ENCODE measurements around the gene PLP1. TPM values are rescaled to one million over a fixed set of nuclear protein-coding genes. Genes with fewer than 3 reads are reported as not detected.

PLP1 gene
- total RNA-seq, 4 donors from 2014 or later = 0.38 to 18.8 (median 1.4) TPM

DNA sequence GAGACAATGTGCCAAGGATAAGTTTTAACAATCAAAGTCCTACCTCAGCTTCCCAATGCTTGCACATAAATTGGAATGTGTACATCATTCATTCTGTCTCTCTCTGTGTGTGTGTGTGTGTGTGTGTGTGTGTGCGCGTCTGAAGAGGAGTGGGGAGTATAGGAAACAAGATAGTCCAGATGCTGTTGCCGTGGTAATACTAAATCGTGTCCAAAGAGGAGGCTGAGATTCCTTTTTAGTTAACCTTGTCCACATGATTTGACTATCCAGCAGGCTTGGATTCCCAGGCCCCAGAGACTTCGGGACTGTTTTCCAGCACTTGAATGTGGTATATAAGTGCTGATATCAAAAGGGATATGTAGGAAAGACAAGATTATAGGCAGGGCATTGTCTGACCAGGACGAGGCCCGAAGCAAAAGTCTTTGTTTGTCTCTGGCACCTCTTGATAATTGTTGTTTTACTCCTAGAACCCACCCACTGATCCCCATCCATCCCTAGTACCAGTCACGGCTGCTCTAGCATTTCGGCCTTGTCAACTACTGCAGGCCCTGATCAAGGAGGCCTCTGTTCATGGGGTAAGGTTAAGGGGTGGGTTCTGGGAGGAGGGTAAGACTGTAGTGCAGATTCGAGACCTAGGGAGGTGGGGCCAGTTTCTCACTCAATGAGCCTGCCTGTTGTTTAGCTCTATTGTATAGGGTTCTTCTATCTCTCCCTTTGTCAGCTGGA, 3.9 kb downstream of the PLP1 start:
- ATAC-seq (ENCODE audit: low FRiP score) = no peak

DNA sequence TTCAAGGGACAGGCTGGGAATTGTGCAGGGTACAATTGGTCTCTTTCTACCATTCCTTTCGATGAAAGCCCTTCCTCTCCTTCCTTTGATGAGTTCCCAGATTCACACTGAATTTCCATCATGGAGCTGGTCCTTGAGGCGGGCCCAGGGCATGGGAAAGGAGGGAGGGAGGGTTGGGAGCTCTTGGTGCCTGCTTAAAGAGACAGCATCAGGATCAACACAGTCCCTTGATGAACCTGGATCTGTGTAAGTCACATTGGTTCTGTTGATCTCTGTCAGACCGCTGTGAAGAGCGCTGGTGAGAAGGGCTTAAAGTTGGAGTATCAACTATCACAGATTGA, 4.4 kb downstream of the PLP1 start:
- TF ChIP-seq, protein P1, sequence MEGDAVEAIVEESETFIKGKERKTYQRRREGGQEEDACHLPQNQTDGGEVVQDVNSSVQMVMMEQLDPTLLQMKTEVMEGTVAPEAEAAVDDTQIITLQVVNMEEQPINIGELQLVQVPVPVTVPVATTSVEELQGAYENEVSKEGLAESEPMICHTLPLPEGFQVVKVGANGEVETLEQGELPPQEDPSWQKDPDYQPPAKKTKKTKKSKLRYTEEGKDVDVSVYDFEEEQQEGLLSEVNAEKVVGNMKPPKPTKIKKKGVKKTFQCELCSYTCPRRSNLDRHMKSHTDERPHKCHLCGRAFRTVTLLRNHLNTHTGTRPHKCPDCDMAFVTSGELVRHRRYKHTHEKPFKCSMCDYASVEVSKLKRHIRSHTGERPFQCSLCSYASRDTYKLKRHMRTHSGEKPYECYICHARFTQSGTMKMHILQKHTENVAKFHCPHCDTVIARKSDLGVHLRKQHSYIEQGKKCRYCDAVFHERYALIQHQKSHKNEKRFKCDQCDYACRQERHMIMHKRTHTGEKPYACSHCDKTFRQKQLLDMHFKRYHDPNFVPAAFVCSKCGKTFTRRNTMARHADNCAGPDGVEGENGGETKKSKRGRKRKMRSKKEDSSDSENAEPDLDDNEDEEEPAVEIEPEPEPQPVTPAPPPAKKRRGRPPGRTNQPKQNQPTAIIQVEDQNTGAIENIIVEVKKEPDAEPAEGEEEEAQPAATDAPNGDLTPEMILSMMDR (IDR thresholded peaks at IDR 0.05) = no peak
- ATAC-seq (ENCODE audit: low FRiP score) = no peak
- no peak for DNase-seq (ENCODE audit: low spot score)

More for the DNA sequence above, 3.9 kb downstream of the PLP1 start:
- DNase-seq (ENCODE audit: low spot score) = no peak
- TF ChIP-seq, protein P1 (IDR thresholded peaks at IDR 0.05) = no peak

DNA sequence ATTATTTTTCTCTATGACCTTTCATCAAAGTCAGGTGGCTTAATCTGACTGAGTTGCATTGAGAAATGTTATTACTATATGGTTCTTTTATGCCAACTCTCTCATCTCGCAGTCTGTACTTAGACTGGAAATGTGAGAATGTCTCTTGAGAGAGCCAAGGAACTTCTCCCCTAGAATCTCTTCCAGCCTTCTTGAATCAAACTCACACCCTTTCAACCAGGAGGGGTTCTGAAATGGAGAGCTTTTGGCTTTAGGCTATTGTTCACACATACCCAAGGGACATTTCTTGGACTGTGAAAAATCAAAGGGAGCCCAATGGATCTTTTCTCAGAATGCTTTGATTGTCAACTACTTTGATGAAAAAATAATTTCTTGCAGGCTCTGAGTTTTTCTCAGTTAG, 5.1 kb downstream of the PLP1 start:
- no peak for DNase-seq (ENCODE audit: low spot score)

DNA sequence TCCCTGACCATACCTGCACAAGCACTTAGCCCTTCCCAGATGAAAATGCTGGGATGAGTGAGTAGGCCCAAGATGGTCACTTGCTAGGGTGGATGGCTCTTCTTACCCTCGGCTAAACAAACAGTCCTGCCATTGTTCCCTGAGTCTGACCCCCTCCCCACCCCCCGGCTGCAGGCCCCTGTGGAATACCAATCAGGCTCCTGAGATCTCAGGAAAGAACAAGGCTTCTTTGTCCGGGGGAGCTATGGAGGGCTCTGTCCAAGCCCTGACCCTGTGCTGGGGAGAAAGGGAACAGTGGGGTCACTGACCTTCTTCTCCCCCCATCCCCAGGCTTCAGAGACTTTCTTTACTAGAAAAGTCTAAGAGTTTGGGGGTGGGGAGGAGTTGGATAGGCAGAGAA, 6.0 kb downstream of the PLP1 start:
- DNase-seq (ENCODE audit: low spot score) (no peak), ATAC-seq (ENCODE audit: low FRiP score) (no peak)
- TF ChIP-seq, protein P1 (IDR thresholded peaks at IDR 0.05) = no peak

More for the DNA sequence above, 5.1 kb downstream of the PLP1 start:
- TF ChIP-seq, protein P1 (IDR thresholded peaks at IDR 0.05) = no peak
- no peak for ATAC-seq (ENCODE audit: low FRiP score)

DNA sequence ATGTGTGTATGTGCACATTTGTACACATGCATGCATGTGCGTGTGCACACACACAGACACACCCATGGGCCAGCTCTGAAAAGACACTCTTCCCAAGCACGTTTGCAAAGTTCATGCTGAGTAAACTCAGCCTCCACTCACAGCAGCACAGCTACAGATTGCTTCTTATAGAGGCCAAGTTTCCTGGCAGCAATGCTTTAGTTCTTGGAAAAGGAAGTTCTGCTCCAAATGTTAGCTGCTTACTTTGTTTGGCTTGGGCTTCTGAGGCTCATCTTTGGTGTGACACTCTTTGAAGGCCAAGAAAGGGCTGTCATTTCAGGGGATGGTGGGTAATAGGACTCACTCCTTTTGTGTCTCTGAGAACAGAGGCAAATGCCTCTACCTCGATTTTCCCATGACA, 6.6 kb downstream of the PLP1 start:
- TF ChIP-seq, protein P1 (IDR thresholded peaks at IDR 0.05) = no peak
- ATAC-seq (ENCODE audit: low FRiP score) = no peak

DNA sequence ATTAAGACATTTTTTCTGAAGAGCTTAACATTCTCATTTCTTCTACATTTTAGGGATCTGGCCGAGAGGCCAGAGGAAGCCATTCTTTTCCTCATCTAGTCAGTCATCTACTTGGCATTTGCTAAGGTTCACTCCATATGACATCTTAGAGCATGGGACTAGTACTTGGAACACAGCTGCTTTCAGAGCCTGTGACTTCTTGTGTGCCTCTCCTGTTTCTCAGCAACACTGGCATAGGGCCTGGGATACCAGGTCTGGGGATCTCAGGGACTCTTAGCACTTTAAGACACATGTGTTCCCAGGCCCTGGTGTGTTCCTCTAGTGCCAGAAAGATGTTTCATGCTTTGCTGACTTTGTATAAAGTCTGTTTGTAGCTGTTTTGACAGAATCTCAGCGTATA, 7.3 kb downstream of the PLP1 start:
- TF ChIP-seq, protein P1 (IDR thresholded peaks at IDR 0.05) = no peak
- no peak for DNase-seq (ENCODE audit: low spot score)
- no peak for ATAC-seq (ENCODE audit: low FRiP score)

More for the DNA sequence above, 6.6 kb downstream of the PLP1 start:
- no peak for DNase-seq (ENCODE audit: low spot score)

DNA sequence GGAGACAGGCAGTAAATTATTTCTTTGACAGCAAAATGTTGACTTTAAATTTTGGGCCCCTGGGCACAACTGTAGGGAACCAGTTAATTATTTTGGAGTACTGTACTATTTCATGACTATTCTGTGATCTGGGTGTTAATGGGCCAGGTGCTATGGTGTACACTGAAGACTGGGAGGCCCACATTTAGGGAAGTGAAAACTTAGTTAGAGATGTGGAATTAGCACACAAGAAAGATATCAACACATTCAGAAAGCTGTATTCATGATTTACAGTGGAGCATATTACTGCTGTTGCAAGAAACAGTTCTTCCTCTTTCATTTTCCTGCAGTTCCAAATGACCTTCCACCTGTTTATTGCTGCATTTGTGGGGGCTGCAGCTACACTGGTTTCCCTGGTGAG, 12.4 kb downstream of the PLP1 start:
- TF ChIP-seq, protein P1 (IDR thresholded peaks at IDR 0.05) = no peak
- ATAC-seq (ENCODE audit: low FRiP score) (no peak), DNase-seq (ENCODE audit: low spot score) (no peak)
